ENCODE results near the gene PCDH9.

GRCh38 chr13:66528180-66528579 lies 702.0 kb downstream of the PCDH9 start:
- TF ChIP-seq CTCF (IDR thresholded peaks at IDR 0.05) (no peak), POLR2A (IDR thresholded peaks at IDR 0.05) (no peak), EP300 (IDR thresholded peaks at IDR 0.05) (no peak), POLR2AphosphoS5 (IDR thresholded peaks at IDR 0.05) (no peak)

Data from suprapubic skin (tissue), 4 donors.